ENCODE measurements around the gene LRCH1. TPM values are rescaled to one million over a fixed set of nuclear protein-coding genes. Genes with fewer than 3 reads are reported as not detected.

Gene LRCH1
- total RNA-seq (2013; cell fraction: nucleolus; rRNA removed): 234 and 245 TPM in 2 replicates
- total RNA-seq (2014; rRNA removed): 13.2 and 13.8 TPM in 2 replicates
- 16.8 and 17.5 TPM in 2 replicates for total RNA-seq (2014; rRNA removed; fragmentation: Illumina TruSeq; extraction: Trizol)
- 23.3 and 24.0 TPM in 2 replicates for total RNA-seq (2021)
- polyA plus RNA-seq (2011; ENCODE audit: low read depth): 11.3 TPM
- polyA plus RNA-seq (2011; rRNA removed): 48.9 and 51.6 TPM in 2 replicates
- 21.1 and 23.9 TPM in 2 replicates for polyA plus RNA-seq (2011; cell fraction: cytosol; rRNA removed)
- polyA plus RNA-seq (2011; cell fraction: nucleus; rRNA removed): 43.0 and 54.0 TPM in 2 replicates
- 16.7 and 24.5 TPM in 2 replicates for polyA plus RNA-seq (2012)
- 20.0 and 23.4 TPM in 2 replicates for polyA plus RNA-seq (2014; fragmentation: Illumina TruSeq; extraction: Trizol)
- polyA plus RNA-seq (2014; fragmentation: Nextera tagmentation; extraction: Ambion mirVana): 1 to 10 TPM; 5.3 to 5.4 TPM
- polyA plus RNA-seq (2014; rRNA removed): 13.8 and 15.6 TPM in 2 replicates
- 1 to 10 TPM; 7.9 to 9.2 TPM for polyA plus RNA-seq (2016; fragmentation: Nextera tagmentation; extraction: Ambion mirVana)
- polyA minus RNA-seq (2011; rRNA and poly(A)+ RNA removed): 76.0 and 94.2 TPM in 2 replicates
- polyA minus RNA-seq (2011; cell fraction: cytosol; rRNA and poly(A)+ RNA removed): 19.8 and 21.5 TPM in 2 replicates
- polyA minus RNA-seq (2011; cell fraction: nucleus; rRNA and poly(A)+ RNA removed): 103 and 119 TPM in 2 replicates
- percentile 97 among the genes with signal in this experiment for Bru-seq, nascent RNA
- BruChase-seq, experiment 1, labeled RNA remaining after a 6-hour chase: percentile 91 among the genes with signal in this experiment
- BruChase-seq, experiment 2, labeled RNA remaining after a 2-hour chase: percentile 93 among the genes with signal in this experiment
- long read RNA-seq, experiment 1, full-length matches to known transcripts: 4 of 6 reads
- long read RNA-seq, experiment 1, partial matches to known transcripts: 1 of 6 reads
- long read RNA-seq, experiment 1, other reads (novel, unspliced or antisense): 1 of 6 reads
- long read RNA-seq, experiment 2, full-length matches to known transcripts: 2 of 27 reads
- long read RNA-seq, experiment 2, partial matches to known transcripts: 11 of 27 reads
- long read RNA-seq, experiment 2, other reads (novel, unspliced or antisense): 14 of 27 reads

- ATAC-seq (peak; percentile 81), FAIRE-seq (no peak), DNase-seq (ENCODE audit: low read depth, low spot score) (no peak)
- peak within 1 kb of the TSS; percentile 70 for H2AFZ ChIP-seq (ENCODE audit: control insufficient read depth, low read depth, low read length)
- peak within 1 kb of the TSS; percentile 86 for H3K27ac ChIP-seq (ENCODE audit: control insufficient read depth, insufficient read depth)
- under 1% methylated on average over 25 of the region's 66 CpGs for WGBS (ENCODE audit: insufficient coverage, insufficient replicate concordance, low lambda C conversion rate, missing lambda C conversion rate)
- H3K4me3 ChIP-seq: peak within 1 kb of the TSS; percentile 70
- ChIA-PET RAD21 (ENCODE audit: unreplicated experiment) (interaction anchor here (0.6 to 3.9 kb wide), 29 partner anchors 8 to 183 kb away, joined by 3 to 52 read pairs (median 11); no protein-coding TSS in a partner anchor), POLR2A (interaction anchor here (0.7 to 2.4 kb wide), 11 partner anchors 9 to 114 kb away, joined by 3 to 9 read pairs (median 3); no protein-coding TSS in a partner anchor), CTCF (interaction anchor here (0.7 to 3.0 kb wide), 21 partner anchors 9 to 218 kb away, joined by 3 to 92 read pairs (median 13); no protein-coding TSS in a partner anchor), SMC1A (ENCODE audit: uncharacterized antibody, unreplicated experiment) (interaction anchor here (0.8 to 5.3 kb wide), 24 partner anchors 9 to 168 kb away, joined by 3 to 80 read pairs (median 8); no protein-coding TSS in a partner anchor)
- in situ Hi-C loops (cut with MboI) (loop anchor here (5.0 to 10.0 kb wide), 2 partner anchors 174 to 378 kb away; no protein-coding TSS in a partner anchor), intact Hi-C loops (cut with micrococcal nuclease; ENCODE audit: unreplicated experiment) (loop anchor here (2.0 to 5.0 kb wide), 3 partner anchors 46 to 132 kb away; no protein-coding TSS in a partner anchor)
- BruUV-seq (replicated peaks): no TSS peak
- no peaks in the 10 kb centered on the region; a peak in 1 of 4 replicates for H3K36me3 ChIP-seq (ENCODE audit: control insufficient read depth in 2 of 2, insufficient read depth in 2 of 2, low read length in 1 of 2)
- no peaks in the 10 kb centered on the region for H3K27me3 ChIP-seq (replicated peaks in 1 of 2; ENCODE audit: control insufficient read depth in 2 of 2, insufficient read depth in 2 of 2, low read length in 1 of 2)
- H3K4me1 ChIP-seq (ENCODE audit: control insufficient read depth, insufficient read depth, low read length): peaks cover 11% of the 10 kb centered on the region
- H4K20me1 ChIP-seq (ENCODE audit: control insufficient read depth, insufficient read depth): no peaks in the 10 kb centered on the region; the same call in 1 of the 2 replicates
- peaks cover 60% of the 10 kb centered on the region for H3K79me2 ChIP-seq (ENCODE audit: control insufficient read depth, insufficient read depth, low read length)
- H3K4me2 ChIP-seq (ENCODE audit: control insufficient read depth, insufficient read depth): peak within 1 kb of the TSS; percentile 96
- peak within 1 kb of the TSS; percentile 86 for H3K9ac ChIP-seq (ENCODE audit: control insufficient read depth, insufficient read depth, low read length)
- H3K9me3 ChIP-seq (replicated peaks; ENCODE audit: control insufficient read depth, insufficient read depth, low read length): no peaks in the 10 kb centered on the region
- TF ChIP-seq FOXK2 (IDR thresholded peaks at IDR 0.05) (no peak), MXI1 (IDR thresholded peaks at IDR 0.05; ENCODE audit: low read depth, low read length) (peak; percentile 55; the same call in 1 of the 2 replicates), RAD21 (IDR thresholded peaks at IDR 0.05; ENCODE audit: insufficient read depth, low read depth, low read length) (peak; percentile 18; the same call in 1 of the 2 replicates), TCF7 (IDR thresholded peaks at IDR 0.05; ENCODE audit: borderline replicate concordance) (no peak), ZNF207 (IDR thresholded peaks at IDR 0.05; ENCODE audit: borderline replicate concordance) (no peak), KLF5 (IDR thresholded peaks at IDR 0.05; ENCODE audit: partially characterized antibody) (no peak), EED (IDR thresholded peaks at IDR 0.05; ENCODE audit: low read depth) (peak; percentile 4; the same call in 1 of the 2 replicates), PML (IDR thresholded peaks at IDR 0.05; ENCODE audit: low read length) (no peak), BRCA1 (IDR thresholded peaks at IDR 0.05; ENCODE audit: low read depth, low read length) (no peak), EGR1 (IDR thresholded peaks at IDR 0.05; ENCODE audit: borderline replicate concordance in 1 of 2, low read depth in 2 of 2, low read length in 2 of 2) (peak in 1 of 2 experiments; percentile 57; a peak in 1 of 3 replicates), GABPA (IDR thresholded peaks at IDR 0.05; ENCODE audit: low read depth) (no peak), IRF4 (IDR thresholded peaks at IDR 0.05; ENCODE audit: low read depth, low read length) (no peak), NR2F1 (conservative IDR thresholded peaks at IDR 0.05) (no peak)
- TF ChIP-seq, protein P1, sequence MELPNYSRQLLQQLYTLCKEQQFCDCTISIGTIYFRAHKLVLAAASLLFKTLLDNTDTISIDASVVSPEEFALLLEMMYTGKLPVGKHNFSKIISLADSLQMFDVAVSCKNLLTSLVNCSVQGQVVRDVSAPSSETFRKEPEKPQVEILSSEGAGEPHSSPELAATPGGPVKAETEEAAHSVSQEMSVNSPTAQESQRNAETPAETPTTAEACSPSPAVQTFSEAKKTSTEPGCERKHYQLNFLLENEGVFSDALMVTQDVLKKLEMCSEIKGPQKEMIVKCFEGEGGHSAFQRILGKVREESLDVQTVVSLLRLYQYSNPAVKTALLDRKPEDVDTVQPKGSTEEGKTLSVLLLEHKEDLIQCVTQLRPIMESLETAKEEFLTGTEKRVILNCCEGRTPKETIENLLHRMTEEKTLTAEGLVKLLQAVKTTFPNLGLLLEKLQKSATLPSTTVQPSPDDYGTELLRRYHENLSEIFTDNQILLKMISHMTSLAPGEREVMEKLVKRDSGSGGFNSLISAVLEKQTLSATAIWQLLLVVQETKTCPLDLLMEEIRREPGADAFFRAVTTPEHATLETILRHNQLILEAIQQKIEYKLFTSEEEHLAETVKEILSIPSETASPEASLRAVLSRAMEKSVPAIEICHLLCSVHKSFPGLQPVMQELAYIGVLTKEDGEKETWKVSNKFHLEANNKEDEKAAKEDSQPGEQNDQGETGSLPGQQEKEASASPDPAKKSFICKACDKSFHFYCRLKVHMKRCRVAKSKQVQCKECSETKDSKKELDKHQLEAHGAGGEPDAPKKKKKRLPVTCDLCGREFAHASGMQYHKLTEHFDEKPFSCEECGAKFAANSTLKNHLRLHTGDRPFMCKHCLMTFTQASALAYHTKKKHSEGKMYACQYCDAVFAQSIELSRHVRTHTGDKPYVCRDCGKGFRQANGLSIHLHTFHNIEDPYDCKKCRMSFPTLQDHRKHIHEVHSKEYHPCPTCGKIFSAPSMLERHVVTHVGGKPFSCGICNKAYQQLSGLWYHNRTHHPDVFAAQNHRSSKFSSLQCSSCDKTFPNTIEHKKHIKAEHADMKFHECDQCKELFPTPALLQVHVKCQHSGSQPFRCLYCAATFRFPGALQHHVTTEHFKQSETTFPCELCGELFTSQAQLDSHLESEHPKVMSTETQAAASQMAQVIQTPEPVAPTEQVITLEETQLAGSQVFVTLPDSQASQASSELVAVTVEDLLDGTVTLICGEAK (IDR thresholded peaks at IDR 0.05; ENCODE audit: borderline replicate concordance): no peak
Observed at GRCh38 chr13:46552889-46553520, at the start of gene LRCH1. LRCH1 (plus strand) TSS chr13:46553170; CDS start chr13:46553397, 227 bp downstream.

Measured in GM12878 (cell line).